ENCODE data around the gene NKX1-1. TPM values are rescaled to one million over a fixed set of nuclear protein-coding genes. Genes with fewer than 3 reads are reported as not detected.

Gene NKX1-1
- total RNA-seq, 1 donor from 2014 or later: not detected

GRCh38 chr4:1378559-1379231, 27.5 kb downstream of the NKX1-1 start:
- no peak for TF ChIP-seq CTCF (conservative IDR thresholded peaks at IDR 0.05)

GRCh38 chr4:1377606-1378261, 28.5 kb downstream of the NKX1-1 start:
- DNase-seq (ENCODE audit: low read depth, low spot score): no peak
- Mint-ChIP-seq H3K9me3 (no peaks in the 10 kb centered on the region), H3K27me3 (ENCODE audit: low read depth) (no peaks in the 10 kb centered on the region), H3K27ac (ENCODE audit: unreplicated experiment) (no peak overlapping the region), H3K36me3 (ENCODE audit: low read depth) (peaks cover 13% of the 10 kb centered on the region), H3K4me3 (no peak overlapping the region), H3K4me1 (peaks cover 9% of the 10 kb centered on the region)
- TF ChIP-seq CTCF (conservative IDR thresholded peaks at IDR 0.05): no peak

More at GRCh38 chr4:1378559-1379231, 27.5 kb downstream of the NKX1-1 start:
- Mint-ChIP-seq H3K27me3 (ENCODE audit: low read depth) (no peaks in the 10 kb centered on the region), H3K4me3 (no peak overlapping the region), H3K9me3 (no peaks in the 10 kb centered on the region), H3K27ac (ENCODE audit: unreplicated experiment) (no peak overlapping the region), H3K36me3 (ENCODE audit: low read depth) (peaks cover 4% of the 10 kb centered on the region), H3K4me1 (peaks cover 9% of the 10 kb centered on the region)
- DNase-seq (ENCODE audit: low read depth, low spot score): no peak

DNA sequence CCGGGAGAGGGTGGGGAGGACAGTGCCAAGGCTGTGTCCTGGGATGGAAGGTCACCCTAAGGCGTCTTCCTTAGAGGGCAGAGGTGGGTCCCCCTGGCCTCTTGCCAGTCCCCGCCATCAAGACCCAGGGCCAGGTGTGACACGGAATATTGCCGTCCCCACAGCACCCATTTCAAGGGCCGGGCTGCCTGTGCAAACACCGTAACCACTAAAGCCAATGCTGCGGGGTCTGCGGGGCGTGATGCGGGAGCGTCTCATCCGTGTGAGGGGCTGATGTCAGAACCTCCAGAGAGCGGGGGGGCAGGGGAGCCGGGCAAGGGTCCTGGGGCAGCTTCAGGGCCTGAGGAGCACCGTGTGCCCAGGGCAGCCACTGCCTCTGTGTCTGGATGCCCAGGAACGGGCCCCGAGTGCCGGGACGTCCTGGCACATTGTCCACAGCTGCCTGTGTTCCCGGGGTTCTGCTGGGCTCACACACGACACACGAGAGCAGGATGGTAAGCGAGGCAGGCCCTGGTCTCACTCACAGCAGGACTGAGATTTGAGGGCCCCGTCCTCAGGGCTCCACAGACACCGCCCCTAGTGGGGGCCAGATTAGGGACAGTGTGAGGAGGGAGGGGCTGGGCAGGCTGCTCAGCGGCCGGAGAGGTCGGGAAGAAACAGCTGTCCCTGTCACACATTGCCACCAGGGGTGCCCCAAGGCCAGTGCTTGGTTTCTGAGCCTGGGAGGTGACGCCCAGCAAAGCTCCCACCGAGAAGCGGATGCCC, 29.2 kb downstream of the NKX1-1 start:
- peaks cover 19% of the 10 kb centered on the region for H3K36me3 Mint-ChIP-seq (ENCODE audit: low read depth)
- peaks cover 3% of the 10 kb centered on the region for H3K4me1 Mint-ChIP-seq
- no peaks in the 10 kb centered on the region for H3K9me3 Mint-ChIP-seq
- peak overlapping the region; percentile 19 for H3K27ac Mint-ChIP-seq (ENCODE audit: unreplicated experiment)
- DNase-seq (ENCODE audit: low read depth, low spot score): no peak
- no peaks in the 10 kb centered on the region for H3K27me3 Mint-ChIP-seq (ENCODE audit: low read depth)
- TF ChIP-seq CTCF (conservative IDR thresholded peaks at IDR 0.05): no peak
- H3K4me3 Mint-ChIP-seq: no peak overlapping the region

GRCh38 chr4:1376391-1376840, 29.8 kb downstream of the NKX1-1 start:
- no peaks in the 10 kb centered on the region for H3K4me1 Mint-ChIP-seq

More at GRCh38 chr4:1376391-1376840, 29.8 kb downstream of the NKX1-1 start:
- Mint-ChIP-seq H3K4me3 (no peak overlapping the region), H3K9me3 (no peaks in the 10 kb centered on the region), H3K36me3 (ENCODE audit: low read depth) (peaks cover 21% of the 10 kb centered on the region), H3K27ac (ENCODE audit: unreplicated experiment) (no peak overlapping the region), H3K27me3 (ENCODE audit: low read depth) (no peaks in the 10 kb centered on the region)
- TF ChIP-seq CTCF (conservative IDR thresholded peaks at IDR 0.05): no peak
- no peak for DNase-seq (ENCODE audit: low read depth, low spot score)

Data from neural crest cell (in vitro differentiated cells).